ENCODE data around the gene SMG6. TPM values are rescaled to one million over a fixed set of nuclear protein-coding genes. Genes with fewer than 3 reads are reported as not detected.

The SMG6 gene
- total and polyA plus RNA-seq, 2 of the 8 experiments (the other 6 are each of a cell fraction or from before 2014, with no cell fraction given) = 18.5 to 25.2 TPM

DNA sequence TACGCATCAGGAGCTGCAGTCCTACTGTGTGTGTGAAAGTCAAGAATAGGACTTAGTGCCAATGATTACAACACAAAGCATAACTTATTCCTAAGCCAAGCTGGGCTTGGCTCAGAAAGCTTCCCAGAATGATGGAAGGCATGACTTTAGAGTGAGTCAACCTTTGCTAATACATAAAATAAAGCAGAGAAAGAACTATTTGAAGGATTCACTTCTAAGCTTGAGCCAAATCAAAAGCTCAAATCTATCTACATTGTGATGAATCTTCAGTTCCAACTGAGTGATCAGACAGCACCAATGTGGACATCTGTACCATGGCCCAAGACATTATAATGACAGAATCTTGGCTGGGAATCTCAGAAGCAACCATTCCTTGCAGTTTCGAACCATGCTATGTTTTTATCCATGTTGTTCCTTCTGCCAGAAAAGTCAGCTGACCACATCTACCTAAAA lies 41.4 kb downstream of the SMG6 start (continued):
- TF ChIP-seq SUZ12 (IDR thresholded peaks at IDR 0.05; ENCODE audit: low read length) = no peak
- no peak for TF ChIP-seq POLR2AphosphoS5 (IDR thresholded peaks at IDR 0.05; ENCODE audit: low read depth, low read length)
- no peak for TF ChIP-seq EZH2 (IDR thresholded peaks at IDR 0.05; ENCODE audit: low read depth, low read length, severe bottlenecking)
- TF ChIP-seq HDAC6 (IDR thresholded peaks at IDR 0.05; ENCODE audit: low read depth, low read length) = no peak
- no peak for TF ChIP-seq SIRT6 (IDR thresholded peaks at IDR 0.05; ENCODE audit: low read length)
- no peak for TF ChIP-seq KDM1A (IDR thresholded peaks at IDR 0.05; ENCODE audit: borderline replicate concordance, low read length)
